IgD-negative memory B cell (primary cell): Measurements from ENCODE around the gene PPFIBP1. TPM values are rescaled to one million over a fixed set of nuclear protein-coding genes. Genes with fewer than 3 reads are reported as not detected.

Experiments
- H3K27ac Mint-ChIP-seq, 3 donors: one replicate each; pipeline ENCODE4 v1.8.0; 2020 to 2022; ENCODE audit warnings: mild to moderate bottlenecking in 3 of 3, mixed read lengths in 3 of 3, moderate library complexity in 1 of 3
- H3K27me3 Mint-ChIP-seq: one replicate; pipeline ENCODE4 v1.8.0; 2021; ENCODE audit warnings: mixed read lengths
- H3K36me3 Mint-ChIP-seq: one replicate; pipeline ENCODE4 v1.8.0; 2020; ENCODE audit warnings: mild to moderate bottlenecking, mixed read lengths
- H3K4me1 Mint-ChIP-seq, 3 donors: one replicate each; pipeline ENCODE4 v1.8.0; 2020 to 2022; ENCODE audit warnings: mixed read lengths in 3 of 3, mild to moderate bottlenecking in 1 of 3
- H3K4me3 Mint-ChIP-seq, 4 donors: one replicate each; pipeline ENCODE4 v1.8.0; 2020 to 2022; ENCODE audit warnings: mild to moderate bottlenecking in 4 of 4, mixed read lengths in 4 of 4, moderate library complexity in 3 of 4
- H3K9me3 Mint-ChIP-seq, 3 donors: one replicate each; pipeline ENCODE4 v1.8.0; 2020 to 2021; ENCODE audit warnings: mixed read lengths in 3 of 3, mild to moderate bottlenecking in 1 of 3
- polyA plus RNA-seq: library from polyadenylated mRNA; unstranded; fragments of 300-500 nt; fragmentation: Illumina TruSeq; gene quantifications from one replicate; pipeline ENCODE4 v1.2.3, GENCODE V29; 2021

The PPFIBP1 gene
- polyA plus RNA-seq, 1 donor from 2014 or later = 2.2 TPM

DNA sequence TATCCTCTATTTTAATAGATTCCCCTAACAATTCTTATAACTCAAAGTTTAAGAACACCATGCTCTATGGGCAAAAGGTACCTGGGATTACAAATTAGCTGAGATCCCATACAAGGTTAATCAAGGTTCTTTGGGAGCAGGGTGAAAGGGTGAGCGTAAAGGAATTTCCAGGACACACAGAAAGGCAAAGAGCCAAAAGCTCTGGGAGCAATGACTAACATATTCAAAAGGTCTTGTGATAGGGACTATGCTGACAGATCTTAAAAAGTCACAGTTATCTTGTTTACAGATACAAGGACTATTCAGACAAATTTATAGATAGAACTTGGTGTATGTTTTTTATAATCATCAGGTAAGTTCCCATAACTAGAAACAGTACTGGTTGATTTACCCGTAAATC is 19.5 kb upstream of the PPFIBP1 start:
- Mint-ChIP-seq H3K4me3 (no peak overlapping the region), H3K36me3 (no peaks in the 10 kb centered on the region), H3K27me3 (peaks cover 5% of the 10 kb centered on the region), H3K27ac (no peak overlapping the region), H3K9me3 (peaks cover 0 to 7% (median 3%) of the 10 kb centered on the region in 3 donors), H3K4me1 (no peaks in the 10 kb centered on the region)

DNA sequence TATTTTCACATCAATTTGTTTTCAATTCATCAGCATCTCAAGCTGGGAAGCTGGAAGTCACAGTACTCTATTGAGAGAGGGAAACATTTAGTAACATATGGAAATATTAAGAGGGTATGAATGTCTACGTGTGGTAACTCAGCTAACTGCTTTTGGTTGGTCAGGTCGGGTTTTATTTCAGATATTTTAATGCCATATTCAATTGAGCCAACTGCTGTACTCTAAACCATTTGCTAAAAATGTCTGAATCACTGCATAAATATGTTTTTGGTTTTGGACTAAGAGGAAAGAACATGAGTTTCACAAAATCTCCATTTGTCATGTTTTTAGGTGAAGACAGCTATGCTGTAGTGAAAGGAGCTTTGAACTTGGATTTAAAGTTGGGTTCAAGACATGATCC is 18.9 kb upstream of the PPFIBP1 start:
- no peak overlapping the region for H3K4me3 Mint-ChIP-seq
- H3K27me3 Mint-ChIP-seq = peaks cover 5% of the 10 kb centered on the region
- H3K36me3 Mint-ChIP-seq = no peaks in the 10 kb centered on the region
- H3K27ac Mint-ChIP-seq = no peak overlapping the region
- no peaks in the 10 kb centered on the region for H3K4me1 Mint-ChIP-seq
- peaks cover 0 to 7% (median 3%) of the 10 kb centered on the region in 3 donors for H3K9me3 Mint-ChIP-seq

DNA sequence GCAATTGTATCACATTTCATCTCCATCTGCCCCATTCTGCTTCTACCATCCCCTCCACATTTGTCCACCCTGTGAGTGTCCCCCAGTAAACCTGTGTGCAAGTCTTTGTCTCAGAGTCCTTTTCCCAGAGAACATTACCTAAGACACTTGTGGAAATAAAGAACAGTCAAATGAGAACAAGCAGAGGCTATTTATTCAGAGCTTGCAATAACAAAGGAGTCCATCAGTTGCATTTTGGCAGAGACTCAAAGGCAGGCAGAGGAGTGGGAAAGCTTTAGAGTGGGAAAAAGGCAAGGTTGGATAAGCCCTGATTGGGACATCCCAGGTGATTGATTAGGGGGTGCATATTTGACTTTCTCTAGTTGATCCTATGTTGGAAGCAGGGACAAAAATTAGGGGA is 18.2 kb upstream of the PPFIBP1 start:
- Mint-ChIP-seq H3K36me3 (no peaks in the 10 kb centered on the region), H3K27me3 (peaks cover 5% of the 10 kb centered on the region)

DNA sequence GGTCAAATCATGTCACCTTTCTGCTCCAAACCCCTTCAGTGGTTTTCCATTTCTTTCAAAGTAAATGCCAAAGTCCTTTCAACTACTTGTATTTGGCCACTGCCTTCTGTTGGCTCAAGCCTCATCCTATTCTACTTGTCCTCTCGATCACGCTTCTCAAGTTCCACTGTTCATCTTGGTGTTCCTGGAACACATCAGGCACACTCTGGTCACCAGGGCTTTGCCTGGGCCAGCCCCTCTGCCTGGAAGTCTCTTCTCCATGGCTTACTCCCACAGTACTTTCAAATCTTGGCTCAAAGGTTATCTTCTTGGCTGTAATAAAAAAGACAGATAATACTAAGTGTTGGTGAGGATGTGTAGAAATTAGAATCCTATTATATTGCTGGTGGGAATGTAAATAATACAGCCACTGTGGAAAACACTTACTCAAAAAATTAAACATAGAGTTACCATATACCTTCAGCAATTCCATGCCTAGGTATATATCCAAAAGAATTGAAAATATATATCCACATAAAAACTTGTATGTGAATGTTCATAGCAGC is 17.3 kb upstream of the PPFIBP1 start:
- H3K27ac Mint-ChIP-seq = no peak overlapping the region
- H3K9me3 Mint-ChIP-seq = peaks cover 0 to 7% (median 3%) of the 10 kb centered on the region in 3 donors
- no peak overlapping the region for H3K4me3 Mint-ChIP-seq
- H3K36me3 Mint-ChIP-seq = no peaks in the 10 kb centered on the region
- peaks cover 8% of the 10 kb centered on the region for H3K27me3 Mint-ChIP-seq
- H3K4me1 Mint-ChIP-seq = no peaks in the 10 kb centered on the region

More for the DNA sequence above, 18.2 kb upstream of the PPFIBP1 start:
- Mint-ChIP-seq H3K9me3 (peaks cover 0 to 7% (median 3%) of the 10 kb centered on the region in 3 donors), H3K27ac (no peak overlapping the region), H3K4me1 (no peaks in the 10 kb centered on the region), H3K4me3 (no peak overlapping the region)

DNA sequence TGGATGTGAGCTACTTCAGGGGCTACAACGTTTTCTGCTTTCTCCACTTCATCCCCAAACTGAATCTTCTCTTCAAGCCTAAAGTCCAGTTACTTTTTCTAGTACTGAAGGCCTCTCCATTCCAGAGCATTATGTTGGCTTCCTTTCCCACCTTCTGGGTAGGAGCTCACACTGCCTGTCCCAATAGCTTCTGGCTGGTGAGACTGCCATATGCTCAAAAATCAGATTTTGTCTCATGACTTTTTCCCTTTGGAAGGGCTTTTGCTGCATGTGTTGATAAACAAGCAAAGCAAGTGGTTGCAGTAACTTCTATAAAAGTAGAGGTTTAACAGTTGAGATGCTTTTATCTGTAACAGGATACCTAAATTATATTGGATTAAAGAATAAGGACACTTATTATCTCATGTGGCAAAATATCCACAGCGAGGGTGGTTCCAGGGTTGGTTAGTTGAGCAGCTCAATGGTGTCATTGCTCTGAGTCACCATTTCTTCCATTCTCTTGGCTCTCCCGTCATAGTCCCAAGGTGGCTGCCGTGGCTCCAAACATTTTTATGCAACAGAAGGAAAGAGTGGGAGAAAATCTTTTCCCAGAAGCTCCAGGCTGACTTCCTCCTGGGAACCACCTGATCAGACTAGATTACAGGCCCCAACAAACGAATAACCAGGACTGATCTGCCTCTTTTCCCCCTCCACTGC is 15.1 kb upstream of the PPFIBP1 start:
- no peak overlapping the region for H3K4me3 Mint-ChIP-seq
- H3K9me3 Mint-ChIP-seq = peaks cover 0 to 7% (median 3%) of the 10 kb centered on the region in 3 donors
- H3K27ac Mint-ChIP-seq = no peak overlapping the region
- H3K36me3 Mint-ChIP-seq = no peaks in the 10 kb centered on the region
- H3K27me3 Mint-ChIP-seq = peaks cover 8% of the 10 kb centered on the region
- H3K4me1 Mint-ChIP-seq = no peaks in the 10 kb centered on the region

DNA sequence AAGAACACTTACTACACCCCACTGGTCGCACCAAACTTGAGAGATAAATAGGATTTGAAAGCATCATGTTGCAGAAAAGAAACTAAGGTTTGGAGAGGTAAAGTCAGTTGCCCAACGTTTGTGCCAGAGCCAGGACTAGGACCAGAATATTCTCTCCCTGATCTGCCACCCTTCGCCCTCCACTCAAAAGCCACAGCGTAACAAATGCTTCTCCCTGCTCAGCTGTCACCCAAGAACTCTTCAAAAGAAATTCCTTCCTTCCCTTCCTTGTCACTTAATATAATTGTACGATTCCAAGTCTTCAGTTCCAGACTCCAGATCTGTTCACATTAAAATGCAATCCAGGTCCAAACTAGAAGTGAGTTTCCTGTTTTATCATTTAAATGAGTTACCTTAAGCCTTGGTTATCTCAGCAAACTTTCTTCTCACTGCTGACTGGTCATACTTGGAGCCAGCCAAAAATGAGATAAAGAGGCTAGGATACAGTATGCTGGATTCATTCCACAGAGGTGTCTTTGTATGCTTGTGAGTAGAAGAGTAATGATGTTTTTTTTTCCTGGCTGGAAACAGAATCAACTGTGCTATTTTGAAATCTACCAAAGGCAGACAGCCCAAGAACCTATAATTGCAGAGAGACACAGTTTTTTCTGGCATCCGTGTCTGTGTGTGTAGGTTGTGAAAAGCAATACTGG is 12.8 kb upstream of the PPFIBP1 start:
- H3K36me3 Mint-ChIP-seq = no peaks in the 10 kb centered on the region
- H3K4me3 Mint-ChIP-seq = no peak overlapping the region
- H3K27me3 Mint-ChIP-seq = peaks cover 8% of the 10 kb centered on the region
- no peaks in the 10 kb centered on the region for H3K4me1 Mint-ChIP-seq
- no peak overlapping the region for H3K27ac Mint-ChIP-seq
- peaks cover 0 to 7% (median 3%) of the 10 kb centered on the region in 3 donors for H3K9me3 Mint-ChIP-seq

DNA sequence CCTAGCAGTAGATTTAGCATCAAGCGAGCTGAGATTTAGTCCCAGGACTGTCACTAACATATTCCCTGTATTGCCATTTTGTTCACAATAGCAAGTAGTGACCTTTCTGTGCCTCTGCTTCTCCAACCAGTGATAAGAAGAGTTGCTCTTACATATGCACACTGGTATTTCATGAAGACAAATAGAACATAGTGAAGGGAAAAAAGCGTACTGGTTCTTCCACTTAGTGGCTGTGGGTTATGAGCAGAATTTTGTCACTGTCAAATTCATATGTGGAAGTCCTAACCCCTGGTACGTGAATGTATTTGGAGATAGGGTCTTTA is 12.3 kb upstream of the PPFIBP1 start:
- H3K4me3 Mint-ChIP-seq = no peak overlapping the region
- no peaks in the 10 kb centered on the region for H3K36me3 Mint-ChIP-seq
- peaks cover 4% of the 10 kb centered on the region for H3K27me3 Mint-ChIP-seq
- no peak overlapping the region for H3K27ac Mint-ChIP-seq
- no peaks in the 10 kb centered on the region for H3K4me1 Mint-ChIP-seq
- peaks cover 0 to 3% (median 0%) of the 10 kb centered on the region in 3 donors for H3K9me3 Mint-ChIP-seq

DNA sequence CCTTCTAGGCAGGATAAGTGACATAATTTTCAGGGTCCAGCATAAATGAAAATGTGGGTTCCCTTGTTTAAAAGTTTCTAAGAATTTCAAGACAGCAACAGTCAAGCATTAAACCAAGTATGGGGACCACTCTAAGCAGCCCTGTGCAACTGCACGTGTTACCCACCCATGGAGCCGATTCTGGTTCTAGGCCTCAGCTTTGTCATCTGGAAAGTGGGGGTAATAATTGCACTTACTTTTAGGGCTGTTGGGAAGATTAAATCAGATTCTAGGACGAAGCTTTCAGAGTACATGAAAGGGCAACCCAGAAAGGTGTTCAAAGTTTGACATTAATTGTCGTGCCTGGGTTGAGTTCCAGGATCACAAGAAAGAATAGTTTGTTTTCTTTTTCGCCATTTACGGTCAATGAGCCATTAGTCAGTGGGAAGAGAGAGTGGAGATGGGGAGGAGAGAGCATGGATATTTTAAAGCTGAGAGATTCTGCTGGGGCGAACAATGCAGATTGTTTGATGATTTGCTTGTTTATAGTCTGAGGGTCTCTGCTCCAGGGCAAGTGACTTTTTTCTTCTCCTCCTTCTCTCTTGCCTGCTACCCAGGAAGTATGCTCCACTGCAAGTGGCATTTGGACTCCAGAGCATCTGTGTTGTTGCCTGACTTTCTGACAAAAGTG is 10.7 kb upstream of the PPFIBP1 start:
- peaks cover 11% of the 10 kb centered on the region for H3K27me3 Mint-ChIP-seq
- H3K27ac Mint-ChIP-seq = no peak overlapping the region
- H3K9me3 Mint-ChIP-seq = no peaks in the 10 kb centered on the region
- no peaks in the 10 kb centered on the region for H3K36me3 Mint-ChIP-seq
- H3K4me3 Mint-ChIP-seq = no peak overlapping the region
- no peaks in the 10 kb centered on the region for H3K4me1 Mint-ChIP-seq

DNA sequence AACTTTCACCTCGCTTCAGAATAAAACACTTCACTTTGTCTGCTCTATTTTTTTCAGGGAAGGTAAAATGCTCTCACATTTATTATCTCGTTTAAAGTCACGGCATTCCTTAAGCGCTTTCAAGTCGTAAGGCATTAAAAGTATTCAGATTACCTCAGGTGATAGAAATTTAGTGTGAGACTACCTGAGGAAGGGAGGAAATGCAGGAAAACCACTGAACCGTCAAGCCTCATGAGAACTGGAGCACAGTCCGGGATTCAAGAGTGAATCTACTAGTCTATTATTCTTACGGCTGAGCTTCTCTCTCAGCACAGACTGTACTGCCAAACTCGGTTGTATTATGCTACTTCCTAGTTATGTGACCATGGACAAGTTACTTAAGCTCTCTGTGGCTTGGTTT is 8.3 kb upstream of the PPFIBP1 start:
- Mint-ChIP-seq H3K4me1 (no peaks in the 10 kb centered on the region), H3K9me3 (no peaks in the 10 kb centered on the region), H3K36me3 (no peaks in the 10 kb centered on the region), H3K27ac (no peak overlapping the region), H3K27me3 (peaks cover 14% of the 10 kb centered on the region), H3K4me3 (no peak overlapping the region)

DNA sequence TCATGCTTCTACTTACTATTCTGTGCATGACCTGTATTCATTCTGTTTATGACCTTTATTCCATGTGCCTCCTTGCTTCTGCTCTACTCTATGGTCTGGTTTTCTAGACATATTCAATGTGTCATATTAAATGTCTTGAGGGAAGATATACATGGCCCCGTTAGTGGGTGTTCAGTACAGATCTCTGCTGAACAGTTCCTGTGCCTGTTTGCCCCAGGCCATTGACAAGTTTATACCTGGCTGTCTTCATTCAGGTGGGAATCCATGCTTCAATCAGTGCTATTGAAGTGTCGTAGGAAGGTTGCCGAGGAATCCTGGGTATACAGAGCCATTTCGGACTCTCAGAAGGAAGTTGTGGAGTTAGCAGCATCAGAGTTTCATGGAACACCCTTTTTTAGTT is 7.4 kb upstream of the PPFIBP1 start:
- H3K27me3 Mint-ChIP-seq = peaks cover 10% of the 10 kb centered on the region
- no peaks in the 10 kb centered on the region for H3K9me3 Mint-ChIP-seq
- H3K36me3 Mint-ChIP-seq = no peaks in the 10 kb centered on the region
- H3K4me3 Mint-ChIP-seq = no peak overlapping the region
- no peak overlapping the region for H3K27ac Mint-ChIP-seq
- H3K4me1 Mint-ChIP-seq = no peaks in the 10 kb centered on the region

DNA sequence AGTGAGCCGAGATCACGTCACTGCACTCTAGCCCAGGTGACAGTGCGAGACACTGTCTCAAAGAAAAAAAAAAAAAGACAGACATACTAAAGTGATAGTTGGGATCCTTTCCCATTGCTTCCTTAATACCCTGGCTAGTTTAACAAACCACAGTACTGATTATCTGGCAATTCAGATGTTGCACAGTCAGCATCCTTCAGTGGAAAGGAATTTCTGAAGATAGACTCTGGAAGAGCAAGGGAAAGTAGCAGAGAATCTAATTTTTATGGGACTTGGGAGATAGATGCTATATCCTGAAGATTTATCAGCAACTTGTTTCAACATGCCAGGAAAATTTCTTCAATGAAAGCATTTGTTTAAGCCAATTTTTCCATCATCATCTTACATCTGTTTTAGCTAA is 6.5 kb upstream of the PPFIBP1 start:
- H3K4me3 Mint-ChIP-seq = no peak overlapping the region

DNA sequence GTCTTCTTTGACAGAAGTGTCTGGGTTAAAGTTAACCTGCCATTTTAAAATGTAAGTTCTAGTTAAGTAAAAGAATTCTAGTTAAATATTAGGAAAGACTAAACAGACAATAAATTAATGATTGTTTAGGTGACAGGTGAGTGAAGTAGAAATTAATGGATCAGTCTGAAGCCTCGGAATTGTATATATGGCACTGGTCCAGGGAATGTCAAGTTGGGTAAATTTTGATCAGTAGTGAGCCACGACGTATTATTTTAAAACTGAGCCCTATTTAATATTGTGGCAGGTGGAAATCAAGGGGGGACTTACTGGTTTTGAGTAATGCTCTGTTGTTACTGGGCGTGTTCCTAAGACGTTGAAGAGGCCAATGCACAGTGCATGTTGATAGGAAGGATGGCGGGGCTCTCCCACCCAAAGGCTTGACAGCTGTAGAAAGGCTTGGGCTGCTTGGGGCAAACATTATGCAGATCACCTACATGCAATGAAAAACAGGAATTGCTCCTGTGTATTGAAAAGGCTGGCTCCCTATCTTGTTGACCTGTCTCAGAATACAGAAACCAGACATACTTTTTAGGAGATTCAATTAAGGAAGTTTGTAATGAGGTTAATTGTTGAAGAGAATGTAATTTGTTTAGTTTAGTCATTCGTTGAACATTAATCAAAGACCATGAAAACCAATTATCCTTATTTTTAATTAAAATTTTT is 5.9 kb upstream of the PPFIBP1 start:
- H3K27ac Mint-ChIP-seq = no peak overlapping the region
- H3K36me3 Mint-ChIP-seq = no peaks in the 10 kb centered on the region
- H3K4me3 Mint-ChIP-seq = no peak overlapping the region
- peaks cover 10% of the 10 kb centered on the region for H3K27me3 Mint-ChIP-seq
- H3K9me3 Mint-ChIP-seq = no peaks in the 10 kb centered on the region
- peaks cover 0 to 3% (median 1%) of the 10 kb centered on the region in 3 donors for H3K4me1 Mint-ChIP-seq

More for the DNA sequence above, 6.5 kb upstream of the PPFIBP1 start:
- H3K9me3 Mint-ChIP-seq = no peaks in the 10 kb centered on the region
- no peak overlapping the region for H3K27ac Mint-ChIP-seq
- H3K36me3 Mint-ChIP-seq = no peaks in the 10 kb centered on the region
- H3K27me3 Mint-ChIP-seq = peaks cover 10% of the 10 kb centered on the region
- peaks cover 0 to under 1% (median 0%) of the 10 kb centered on the region in 3 donors for H3K4me1 Mint-ChIP-seq

DNA sequence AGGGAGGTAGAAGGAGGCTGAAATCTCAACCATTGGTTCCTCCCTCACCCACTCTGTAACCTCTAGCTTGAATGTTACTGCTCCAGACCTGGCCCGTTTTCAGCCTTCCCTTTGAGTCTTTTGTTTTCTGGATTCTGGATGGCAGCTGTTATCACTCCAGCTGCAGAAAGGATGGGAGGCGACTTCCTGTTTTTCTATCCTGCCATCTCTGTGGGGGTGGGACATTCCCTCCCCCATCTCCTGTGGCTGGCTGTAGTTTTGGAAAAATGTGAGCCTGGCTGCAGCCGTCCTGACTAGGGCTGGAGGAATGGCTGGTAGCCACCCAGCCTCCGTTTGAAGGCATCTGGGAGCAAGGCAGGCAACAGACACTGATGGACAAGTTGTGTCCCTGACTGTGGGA is 2.9 kb upstream of the PPFIBP1 start:
- no peaks in the 10 kb centered on the region for H3K9me3 Mint-ChIP-seq
- H3K27ac Mint-ChIP-seq = no peak overlapping the region
- H3K4me1 Mint-ChIP-seq = peaks cover 11 to 23% (median 16%) of the 10 kb centered on the region in 3 donors
- peaks cover 19% of the 10 kb centered on the region for H3K27me3 Mint-ChIP-seq
- H3K4me3 Mint-ChIP-seq = peak overlapping the region in 1 of 4 donors; percentile 99
- H3K36me3 Mint-ChIP-seq = no peaks in the 10 kb centered on the region

DNA sequence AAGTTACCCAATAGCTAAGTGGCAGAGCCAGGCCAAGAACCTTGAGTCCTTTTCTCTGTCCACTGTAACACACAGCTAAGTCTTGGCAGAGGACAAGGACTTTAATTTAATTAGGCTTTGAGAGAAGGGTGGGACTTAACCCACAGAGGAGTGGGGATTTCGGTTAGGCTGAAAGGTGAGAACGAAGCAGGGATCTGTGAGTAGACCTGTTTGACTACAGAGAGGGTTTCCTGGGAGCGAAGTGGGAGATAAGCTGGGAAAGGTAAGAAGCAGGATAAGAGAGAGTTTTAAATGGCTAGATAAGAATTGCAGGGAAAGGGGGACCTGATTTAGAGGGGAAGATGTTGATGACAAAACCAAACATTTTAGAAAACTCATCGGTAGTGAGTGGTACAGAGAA is 2.0 kb upstream of the PPFIBP1 start:
- Mint-ChIP-seq H3K27ac (no peak overlapping the region), H3K4me1 (peaks cover 11 to 23% (median 16%) of the 10 kb centered on the region in 3 donors), H3K27me3 (peaks cover 19% of the 10 kb centered on the region), H3K36me3 (no peaks in the 10 kb centered on the region), H3K9me3 (no peaks in the 10 kb centered on the region), H3K4me3 (peak overlapping the region in 1 of 4 donors; percentile 99)

DNA sequence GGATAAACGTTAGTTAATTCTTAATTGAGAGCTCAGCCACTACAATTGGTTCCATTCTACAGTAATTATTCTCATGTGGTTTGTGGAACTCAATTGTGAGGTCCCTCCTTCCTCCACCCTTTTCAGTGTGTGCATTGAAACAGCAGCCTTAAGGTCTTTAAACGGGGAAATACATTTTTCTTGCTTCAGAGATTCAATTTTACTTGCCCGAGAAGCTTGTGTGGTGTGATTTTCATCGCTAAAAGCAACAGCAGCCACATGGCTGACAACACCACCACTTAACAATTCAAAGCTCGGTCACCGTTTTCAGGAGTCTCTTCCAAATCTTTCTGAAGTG is 733 bp upstream of the PPFIBP1 start:
- H3K27me3 Mint-ChIP-seq = peaks cover 12% of the 10 kb centered on the region
- H3K27ac Mint-ChIP-seq = peak overlapping the region; percentile 86 to 95 (median 89)
- no peaks in the 10 kb centered on the region for H3K36me3 Mint-ChIP-seq
- H3K4me1 Mint-ChIP-seq = peaks cover 11 to 23% (median 16%) of the 10 kb centered on the region in 3 donors
- no peaks in the 10 kb centered on the region for H3K9me3 Mint-ChIP-seq
- H3K4me3 Mint-ChIP-seq = peak overlapping the region; percentile 97 to 100 (median 99)
